RKO (cell line): ENCODE data around the gene CRY1.

ENCODE experiments used
- DNase-seq: peaks from one replicate; pipeline ENCODE4 v3.0.0-alpha.2; 2016; ENCODE audit warnings: low spot score

CRY1 gene

GRCh38 chr12:107093417-107094182 lies at the start of gene CRY1:
Gene CRY1 (minus strand): TSS chr12:107093549. CDS start chr12:107092961, 588 bp downstream.
- DNase-seq, result peak; percentile 95

GRCh38 chr12:107139787-107140186 lies 46.4 kb upstream of the CRY1 start:
- DNase-seq, result no peak

DNA sequence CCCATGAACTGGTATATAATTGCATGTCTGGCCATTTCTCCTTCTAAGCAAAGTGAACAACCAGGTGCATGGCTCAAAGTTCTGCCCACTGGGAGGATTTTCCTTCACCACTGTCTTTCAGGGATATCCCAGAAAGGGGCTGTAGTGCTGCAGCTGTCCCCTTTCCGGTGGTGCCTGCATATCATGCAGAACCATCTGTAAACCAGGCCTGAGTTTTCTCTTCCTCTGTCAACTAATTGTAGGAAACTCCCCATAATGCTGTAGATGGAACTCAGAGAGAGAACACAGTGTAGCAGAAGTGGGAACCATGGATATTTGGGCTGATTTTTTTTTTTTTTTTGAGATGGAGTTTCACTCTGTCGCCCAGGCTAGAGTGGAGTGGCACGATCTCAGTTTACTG lies 45.6 kb upstream of the CRY1 start:
- DNase-seq, result no peak

GRCh38 chr12:107135177-107135576 lies 41.8 kb upstream of the CRY1 start:
- no peak for DNase-seq

GRCh38 chr12:107134558-107134957 lies 41.2 kb upstream of the CRY1 start:
- peak; percentile 61 for DNase-seq

- DNase-seq, result no peak
These were observed 40.1 kb upstream of the CRY1 start for GRCh38 chr12:107133462-107133861.

- DNase-seq, result peak; percentile 70
These were observed 38.7 kb upstream of the CRY1 start for GRCh38 chr12:107131832-107132616.

GRCh38 chr12:107130830-107131611 lies 37.7 kb upstream of the CRY1 start:
- DNase-seq, result no peak

- DNase-seq, result no peak
These were observed 36.1 kb upstream of the CRY1 start for GRCh38 chr12:107129315-107129930.

DNA sequence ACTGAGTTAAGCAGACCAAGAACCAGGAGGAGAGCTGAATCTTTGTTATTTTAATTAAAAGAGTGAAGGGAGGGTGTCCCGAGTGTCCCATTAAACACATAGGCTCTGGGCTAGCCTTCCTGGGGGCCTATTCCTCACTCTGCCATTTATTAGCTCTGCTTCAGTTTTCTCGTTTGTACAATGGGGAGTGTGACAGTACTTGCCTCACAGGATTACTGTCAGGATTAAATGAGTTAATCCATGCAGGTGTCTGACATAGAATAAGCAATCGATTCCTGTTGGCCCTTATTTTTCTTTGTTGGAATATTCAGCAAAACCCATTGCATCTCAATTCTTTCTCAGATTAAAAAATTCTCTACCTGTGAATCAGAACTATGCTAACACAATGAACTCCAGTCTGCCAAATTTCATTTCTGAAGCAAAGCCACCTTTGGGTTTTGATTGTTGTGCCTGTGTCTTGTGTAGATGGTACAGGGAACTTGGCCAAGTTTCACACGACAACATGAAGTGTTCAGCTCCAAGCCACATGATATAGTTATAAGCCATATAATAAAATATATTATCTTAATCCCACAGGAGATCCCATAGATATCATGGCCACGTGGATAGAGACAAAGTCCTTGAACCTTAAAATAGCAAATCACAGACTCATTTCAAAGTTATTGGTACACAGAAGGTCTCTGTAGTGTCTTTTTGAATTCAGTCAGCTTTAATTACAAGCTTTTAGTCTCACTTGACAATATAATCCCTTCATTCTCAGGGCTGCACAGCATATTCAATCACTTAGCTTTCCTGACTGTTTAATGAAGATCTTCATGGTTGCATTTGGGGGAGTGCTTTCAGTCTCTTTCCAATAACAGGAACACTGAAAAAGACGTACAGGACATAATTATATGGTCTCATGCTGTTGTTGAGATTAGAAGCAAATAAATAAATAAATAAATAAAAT lies 34.4 kb upstream of the CRY1 start:
- no peak for DNase-seq

DNA sequence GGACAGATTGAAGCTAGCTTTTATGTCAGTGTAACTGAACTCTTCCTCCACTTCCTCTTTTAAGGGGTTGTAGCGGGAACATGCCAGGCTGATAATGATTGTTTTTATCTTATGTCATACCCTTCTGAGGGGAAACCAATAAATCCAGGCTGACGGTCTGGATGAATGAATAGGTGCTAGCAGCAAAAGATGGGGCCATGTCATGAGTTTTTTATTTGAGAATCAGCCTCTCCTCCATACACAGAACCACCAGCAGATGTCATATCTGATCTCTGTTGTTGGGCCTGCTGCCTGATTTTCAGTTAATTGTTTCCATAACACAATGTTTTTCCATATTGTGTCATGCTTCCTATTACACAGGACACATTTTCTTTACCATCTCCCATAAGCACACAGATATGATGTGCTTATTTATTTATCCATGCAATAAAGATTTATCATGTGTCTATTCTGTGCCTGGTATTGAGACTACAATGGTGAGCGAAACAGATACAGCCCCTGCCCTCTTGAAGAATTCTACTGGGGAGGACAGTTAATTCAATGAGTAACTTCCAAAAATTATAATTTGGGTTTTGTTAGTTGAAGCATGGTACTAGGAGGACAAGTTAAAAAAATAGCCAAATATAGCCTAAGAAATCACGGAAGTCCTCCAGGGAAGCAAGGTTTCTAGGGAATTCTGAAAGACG lies 33.6 kb upstream of the CRY1 start:
- DNase-seq, result peak; percentile 32

- DNase-seq, result no peak
These were observed 32.5 kb upstream of the CRY1 start for GRCh38 chr12:107125833-107126232.

DNA sequence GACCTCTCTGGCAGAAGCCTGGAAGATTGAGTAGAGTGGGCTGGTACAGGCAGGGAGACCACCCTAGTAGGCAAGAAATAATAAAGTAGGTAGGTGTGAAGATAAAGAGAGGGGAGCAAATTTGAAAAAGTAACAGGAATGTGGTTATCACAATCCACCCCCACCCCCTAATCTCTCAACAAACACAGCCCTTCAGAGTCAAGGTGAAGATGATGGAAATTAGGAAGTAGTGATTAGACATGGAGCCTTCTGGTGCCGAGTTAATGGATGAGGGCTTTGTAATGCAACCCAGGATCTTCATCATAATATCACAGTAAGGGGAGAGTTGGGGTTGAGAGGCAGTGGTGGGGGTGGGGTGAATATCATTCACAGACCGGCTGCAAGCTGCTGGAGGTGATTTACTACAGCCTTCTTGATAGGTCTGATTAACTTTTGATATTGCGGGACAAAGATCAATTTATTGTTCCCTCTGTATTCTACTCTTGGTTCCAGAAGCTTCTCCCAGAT lies 29.2 kb upstream of the CRY1 start:
- DNase-seq, result no peak

DNA sequence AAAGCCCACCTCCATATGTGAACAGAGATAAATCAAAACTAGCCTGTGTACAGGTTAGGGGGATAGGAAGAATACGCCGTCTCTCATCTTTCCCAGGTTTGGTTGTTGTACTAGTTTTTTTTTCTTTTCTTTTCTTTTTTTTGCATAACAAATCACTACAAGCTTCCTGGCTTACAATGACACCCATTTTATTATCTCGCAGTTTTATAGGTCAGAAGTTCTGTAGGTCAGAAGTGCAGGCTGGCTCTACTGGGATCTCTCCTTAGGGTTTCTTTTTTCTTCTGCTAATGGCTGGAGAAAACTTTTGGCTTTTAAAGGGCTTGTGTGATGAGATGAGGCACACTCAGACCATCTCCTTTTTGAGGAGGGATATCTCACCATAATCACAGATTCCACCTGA lies 25.7 kb upstream of the CRY1 start:
- no peak for DNase-seq

DNA sequence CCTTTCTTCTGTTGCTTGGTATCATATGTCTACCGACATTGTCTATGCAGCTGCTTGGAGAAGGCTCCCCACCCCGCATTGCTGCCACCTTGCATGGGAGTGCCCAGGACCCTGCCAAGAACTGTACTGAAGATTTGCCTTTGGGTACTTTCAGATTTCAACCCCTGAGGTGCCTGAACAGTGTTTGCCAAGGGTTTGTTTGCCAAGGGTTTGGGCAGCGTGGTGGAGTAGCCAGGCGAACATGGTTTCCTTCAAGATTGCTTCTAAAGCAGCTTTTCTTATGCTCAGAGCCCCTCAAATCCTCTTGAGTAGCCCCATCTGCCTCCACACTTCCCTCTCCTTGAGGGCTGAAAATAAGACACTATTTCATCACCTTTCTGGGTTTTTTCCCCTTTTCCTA lies 25.3 kb upstream of the CRY1 start:
- no peak for DNase-seq

- no peak for DNase-seq
These were observed 21.8 kb upstream of the CRY1 start for GRCh38 chr12:107115119-107115518.

DNA sequence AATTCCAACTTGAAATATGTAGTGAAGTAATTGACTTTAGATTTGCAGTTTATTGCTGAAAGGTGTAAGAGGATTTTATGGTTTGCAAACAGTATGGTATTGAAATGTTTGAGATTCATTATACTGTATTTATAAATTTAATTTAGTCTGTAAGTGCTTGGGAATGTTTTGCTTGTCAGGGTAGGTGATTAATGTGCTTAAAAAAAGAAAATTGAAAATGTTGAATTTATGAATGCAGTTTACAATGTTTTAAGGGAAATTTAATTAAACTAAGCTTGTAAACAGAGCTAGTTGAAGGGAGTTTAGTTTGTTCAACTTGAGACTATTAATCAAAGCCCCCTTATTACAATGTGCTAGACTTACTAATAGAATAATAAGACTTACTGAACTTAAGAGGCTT lies 18.0 kb upstream of the CRY1 start:
- DNase-seq, result no peak

DNA sequence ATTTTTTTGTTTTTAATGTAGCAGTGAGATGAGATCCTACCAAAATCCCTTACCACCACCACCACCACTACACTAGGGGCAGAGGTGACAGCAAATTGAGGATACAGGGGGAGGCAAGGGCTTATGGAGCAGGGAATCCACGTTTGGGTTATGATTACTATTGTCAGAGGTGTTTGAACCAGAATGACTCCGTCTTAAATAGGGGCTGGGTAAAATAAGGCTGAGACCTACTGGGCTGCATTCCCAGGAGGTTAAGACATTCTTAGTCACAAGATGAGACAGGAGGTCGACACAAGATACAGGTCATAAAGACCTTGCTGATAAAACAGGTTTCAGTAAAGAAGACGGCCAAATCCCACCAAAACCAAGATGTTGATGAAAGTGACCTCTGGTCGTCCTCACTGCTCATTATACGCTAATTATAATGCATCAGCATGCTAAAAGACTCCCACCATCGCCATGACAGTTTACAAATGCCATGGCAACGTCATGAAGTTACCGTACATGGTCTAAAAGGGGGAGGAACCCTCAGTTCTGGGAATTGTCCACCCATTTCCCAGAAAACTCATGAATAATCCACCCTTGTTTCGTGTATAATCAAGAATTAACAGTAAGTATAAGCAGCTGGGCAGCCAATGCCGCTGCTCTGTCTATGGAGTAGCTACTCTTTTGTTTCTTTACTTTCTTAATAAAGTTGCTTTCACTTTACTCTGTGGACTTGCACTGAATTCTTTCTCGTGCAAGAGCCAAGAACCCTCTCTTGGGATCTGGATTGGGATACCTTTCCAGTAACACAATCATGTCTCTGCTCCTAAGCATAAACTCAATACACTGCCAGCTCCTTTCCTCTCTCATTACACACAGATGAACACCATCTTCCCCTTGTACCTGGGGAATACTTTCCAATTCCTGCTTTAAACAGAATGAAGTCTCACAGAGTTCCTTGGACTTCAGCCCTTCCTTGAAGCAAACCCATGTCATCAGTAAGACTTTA lies 16.7 kb upstream of the CRY1 start:
- no peak for DNase-seq

- DNase-seq, result no peak
These were observed 15.7 kb upstream of the CRY1 start for GRCh38 chr12:107108995-107109508.
